ENCODE results near the gene BTBD9. TPM values are rescaled to one million over a fixed set of nuclear protein-coding genes. Genes with fewer than 3 reads are reported as not detected.

BTBD9 gene
- total RNA-seq, 1 experiment from 2014 or later = 4.3 TPM

DNA sequence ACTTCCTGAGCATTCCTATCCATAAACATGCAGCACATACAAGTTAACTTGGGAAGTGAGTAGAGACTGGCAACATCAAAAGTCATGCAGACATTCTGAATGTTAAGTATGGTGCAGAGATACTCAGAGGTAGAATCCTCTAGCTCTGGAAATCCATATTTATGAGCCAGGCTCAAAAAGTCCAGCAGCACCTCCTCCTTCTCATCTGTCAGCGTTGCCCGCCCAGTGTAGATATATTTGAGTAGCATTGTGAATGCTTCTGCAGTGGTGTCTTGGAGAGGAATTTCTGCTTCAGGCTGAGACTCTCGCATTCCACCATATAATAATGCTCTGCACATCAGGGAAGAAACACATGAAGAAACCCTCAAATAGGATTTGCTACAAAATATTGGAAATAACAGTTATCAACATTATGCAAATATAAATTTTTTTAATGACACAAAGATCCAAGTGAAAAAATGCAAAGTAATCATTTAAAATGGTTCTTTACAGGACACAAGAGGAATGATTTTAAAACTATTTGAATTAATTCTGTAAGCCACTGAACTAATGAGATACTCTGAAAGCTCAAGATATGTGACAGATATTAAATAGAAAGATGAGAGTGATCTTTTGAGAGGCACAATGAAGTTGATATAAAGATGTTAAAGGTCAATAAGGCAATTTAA, 45.6 kb downstream of the BTBD9 start:
- ATAC-seq (no peak), DNase-seq (no peak)
- no peaks in the 10 kb centered on the region for H3K36me3 ChIP-seq (ENCODE audit: low read depth, low read length)
- H3F3A ChIP-seq (ENCODE audit: low read length, unreplicated experiment) = no peaks in the 10 kb centered on the region
- H3K9me2 ChIP-seq (replicated peaks; ENCODE audit: low read length) = no peaks in the 10 kb centered on the region
- no peak overlapping the region for H3K4me3 ChIP-seq (ENCODE audit: low read length)
- H2AFZ ChIP-seq (ENCODE audit: low read length) = no peak overlapping the region
- H3K27ac ChIP-seq (ENCODE audit: low read length) = no peak overlapping the region
- no peaks in the 10 kb centered on the region for H4K20me1 ChIP-seq (ENCODE audit: low read length)
- intact Hi-C loops (cut with micrococcal nuclease) = no loop called here
- H3K4me2 ChIP-seq (ENCODE audit: low read length) = no peak overlapping the region
- no peak overlapping the region for H3K9ac ChIP-seq (ENCODE audit: low read length)
- H3K27me3 ChIP-seq (ENCODE audit: low read length) = no peaks in the 10 kb centered on the region
- CTCF ChIA-PET = no interaction called here
- H3K79me2 ChIP-seq (ENCODE audit: low read length) = no peaks in the 10 kb centered on the region
- no peaks in the 10 kb centered on the region for H3K9me3 ChIP-seq (ENCODE audit: low read length)
- POLR2A ChIA-PET (ENCODE audit: unreplicated experiment) = no interaction called here
- H3K4me1 ChIP-seq (ENCODE audit: insufficient read depth, low read length) = peaks cover 5% of the 10 kb centered on the region
- BruUV-seq (replicated peaks) = no TSS peak
- TF ChIP-seq EZH2phosphoT487 (IDR thresholded peaks at IDR 0.05; ENCODE audit: borderline replicate concordance, low read length) (no peak), EZH2 (IDR thresholded peaks at IDR 0.05; ENCODE audit: low read length, unreplicated experiment) (no peak)
- TF ChIP-seq, protein P1, sequence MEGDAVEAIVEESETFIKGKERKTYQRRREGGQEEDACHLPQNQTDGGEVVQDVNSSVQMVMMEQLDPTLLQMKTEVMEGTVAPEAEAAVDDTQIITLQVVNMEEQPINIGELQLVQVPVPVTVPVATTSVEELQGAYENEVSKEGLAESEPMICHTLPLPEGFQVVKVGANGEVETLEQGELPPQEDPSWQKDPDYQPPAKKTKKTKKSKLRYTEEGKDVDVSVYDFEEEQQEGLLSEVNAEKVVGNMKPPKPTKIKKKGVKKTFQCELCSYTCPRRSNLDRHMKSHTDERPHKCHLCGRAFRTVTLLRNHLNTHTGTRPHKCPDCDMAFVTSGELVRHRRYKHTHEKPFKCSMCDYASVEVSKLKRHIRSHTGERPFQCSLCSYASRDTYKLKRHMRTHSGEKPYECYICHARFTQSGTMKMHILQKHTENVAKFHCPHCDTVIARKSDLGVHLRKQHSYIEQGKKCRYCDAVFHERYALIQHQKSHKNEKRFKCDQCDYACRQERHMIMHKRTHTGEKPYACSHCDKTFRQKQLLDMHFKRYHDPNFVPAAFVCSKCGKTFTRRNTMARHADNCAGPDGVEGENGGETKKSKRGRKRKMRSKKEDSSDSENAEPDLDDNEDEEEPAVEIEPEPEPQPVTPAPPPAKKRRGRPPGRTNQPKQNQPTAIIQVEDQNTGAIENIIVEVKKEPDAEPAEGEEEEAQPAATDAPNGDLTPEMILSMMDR (conservative IDR thresholded peaks at IDR 0.05; ENCODE audit: low read depth, low read length) = no peak

DNA sequence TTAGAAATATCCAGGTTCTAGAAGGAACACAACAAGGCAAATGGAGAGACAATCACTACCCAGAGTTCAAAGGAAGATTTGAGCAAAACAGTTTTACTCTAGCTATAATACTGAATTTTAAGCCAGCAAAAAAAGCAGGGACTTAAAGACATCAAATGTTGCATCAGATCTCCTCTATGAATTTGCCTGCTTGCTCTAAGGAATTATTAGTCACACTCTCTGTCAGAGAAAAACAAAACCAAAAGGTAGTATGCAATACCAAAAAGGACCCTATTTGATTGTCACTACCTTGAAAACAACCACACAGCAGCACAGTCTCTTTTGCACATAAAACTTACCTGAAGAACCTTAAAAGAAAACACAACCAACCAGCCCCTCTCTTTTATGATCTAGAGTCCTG, 46.3 kb downstream of the BTBD9 start:
- ATAC-seq (no peak), DNase-seq (no peak)
- Histone ChIP-seq H3K79me2 (ENCODE audit: low read length) (no peaks in the 10 kb centered on the region), H3K9ac (ENCODE audit: low read length) (no peak overlapping the region), H3K9me3 (ENCODE audit: low read length) (no peaks in the 10 kb centered on the region), H3K4me1 (ENCODE audit: insufficient read depth, low read length) (peaks cover 12% of the 10 kb centered on the region), H3K4me2 (ENCODE audit: low read length) (no peak overlapping the region), H3K27ac (ENCODE audit: low read length) (no peak overlapping the region), H3K9me2 (replicated peaks; ENCODE audit: low read length) (no peaks in the 10 kb centered on the region), H2AFZ (ENCODE audit: low read length) (no peak overlapping the region), H3K36me3 (ENCODE audit: low read depth, low read length) (no peaks in the 10 kb centered on the region), H3K27me3 (ENCODE audit: low read length) (no peaks in the 10 kb centered on the region), H4K20me1 (ENCODE audit: low read length) (no peaks in the 10 kb centered on the region), H3F3A (ENCODE audit: low read length, unreplicated experiment) (no peaks in the 10 kb centered on the region), H3K4me3 (ENCODE audit: low read length) (no peak overlapping the region)
- intact Hi-C loops (cut with micrococcal nuclease) = no loop called here
- ChIA-PET CTCF (no interaction called here), POLR2A (ENCODE audit: unreplicated experiment) (interaction anchor here (0.6 to 0.7 kb wide), 2 partner anchors 99 to 750 kb away, joined by 3 to 5 read pairs; no protein-coding TSS in a partner anchor)
- no TSS peak for BruUV-seq (replicated peaks)
- TF ChIP-seq EZH2phosphoT487 (IDR thresholded peaks at IDR 0.05; ENCODE audit: borderline replicate concordance, low read length) (no peak), EZH2 (IDR thresholded peaks at IDR 0.05; ENCODE audit: low read length, unreplicated experiment) (no peak)
- TF ChIP-seq, protein P1 (conservative IDR thresholded peaks at IDR 0.05; ENCODE audit: low read depth, low read length) = no peak

DNA sequence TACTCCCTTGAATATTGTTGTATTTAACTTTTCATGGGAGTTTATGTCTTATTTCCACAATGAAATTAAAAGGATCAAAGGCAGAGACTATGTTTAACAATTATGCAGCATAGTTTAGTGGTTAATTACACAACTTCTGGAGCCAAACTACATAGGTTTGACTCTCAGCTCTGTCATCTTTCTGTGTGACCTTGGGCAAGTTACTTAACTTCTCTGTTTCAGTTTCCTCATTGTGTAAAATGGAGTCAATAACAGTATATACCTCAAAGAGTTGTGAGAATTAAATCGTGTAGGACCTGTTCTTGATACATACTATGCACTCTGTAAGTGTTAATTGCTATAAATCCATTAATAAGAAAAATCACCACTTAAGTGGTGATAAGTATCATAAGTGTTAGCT, 48.3 kb downstream of the BTBD9 start:
- H3K27ac ChIP-seq (ENCODE audit: low read length) = no peak overlapping the region
- POLR2A ChIA-PET (ENCODE audit: unreplicated experiment) = no interaction called here
- intact Hi-C loops (cut with micrococcal nuclease) = no loop called here

More for the DNA sequence above, 48.3 kb downstream of the BTBD9 start:
- no TSS peak for BruUV-seq (replicated peaks)
- no peak for ATAC-seq
- H2AFZ ChIP-seq (ENCODE audit: low read length) = no peak overlapping the region
- H3F3A ChIP-seq (ENCODE audit: low read length, unreplicated experiment) = no peaks in the 10 kb centered on the region
- H3K9ac ChIP-seq (ENCODE audit: low read length) = no peak overlapping the region
- TF ChIP-seq, protein P1 (conservative IDR thresholded peaks at IDR 0.05; ENCODE audit: low read depth, low read length) = no peak
- H3K9me2 ChIP-seq (replicated peaks; ENCODE audit: low read length) = no peaks in the 10 kb centered on the region
- no peaks in the 10 kb centered on the region for H3K36me3 ChIP-seq (ENCODE audit: low read depth, low read length)
- no peak for DNase-seq
- H3K4me2 ChIP-seq (ENCODE audit: low read length) = no peak overlapping the region
- H3K79me2 ChIP-seq (ENCODE audit: low read length) = no peaks in the 10 kb centered on the region
- H3K4me1 ChIP-seq (ENCODE audit: insufficient read depth, low read length) = peaks cover 21% of the 10 kb centered on the region
- H3K27me3 ChIP-seq (ENCODE audit: low read length) = no peaks in the 10 kb centered on the region
- H4K20me1 ChIP-seq (ENCODE audit: low read length) = no peaks in the 10 kb centered on the region
- H3K4me3 ChIP-seq (ENCODE audit: low read length) = no peak overlapping the region
- no peaks in the 10 kb centered on the region for H3K9me3 ChIP-seq (ENCODE audit: low read length)
- CTCF ChIA-PET = no interaction called here

Data from PC-3 (cell line).